ENCODE data around the gene POLDIP3.
A peak's percentile ranks its signal among the peaks of the same experiment; 100 is the strongest.

Gene POLDIP3

DNA sequence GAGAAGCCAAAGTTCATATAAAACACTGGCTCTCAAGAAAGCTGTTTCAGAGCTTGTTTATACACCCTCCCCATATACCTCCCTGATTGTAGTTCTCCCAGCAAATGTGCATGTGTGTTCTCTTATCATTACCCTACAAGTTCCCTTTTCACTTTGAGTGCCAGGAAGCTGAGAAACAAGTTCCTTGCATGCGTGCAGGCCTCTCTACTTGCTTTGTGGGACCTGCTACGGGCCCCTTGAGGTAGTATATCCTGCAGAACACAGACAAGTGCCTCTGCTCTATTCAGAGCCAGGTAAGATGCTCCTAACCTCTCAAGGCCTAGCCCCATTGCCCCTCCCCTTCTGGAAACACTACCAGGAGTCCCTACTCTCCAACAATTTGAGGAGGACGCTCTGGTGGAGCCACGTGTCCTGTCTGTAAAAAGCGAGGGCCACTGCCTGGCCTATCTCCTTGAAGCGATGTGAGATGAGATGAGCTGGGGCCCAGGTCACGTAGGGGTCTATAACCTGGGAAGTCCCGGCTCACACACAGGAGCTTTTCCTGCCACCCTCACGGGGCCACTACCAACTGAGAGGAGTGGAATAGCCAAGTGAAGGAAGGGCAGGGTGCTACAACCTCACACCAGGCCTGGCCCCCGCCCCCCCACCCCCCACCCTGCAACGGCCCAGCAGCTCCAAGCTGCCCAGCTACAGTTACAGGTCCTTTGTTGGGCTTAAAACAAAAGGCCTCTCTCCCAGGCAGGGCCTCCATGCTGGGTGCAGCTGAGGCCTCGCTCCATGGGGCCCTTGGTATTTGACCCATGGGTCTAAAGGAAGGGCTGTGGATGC lies 28.3 kb upstream of the POLDIP3 start:
- DNase-seq (ENCODE audit: low spot score): no peak

DNA sequence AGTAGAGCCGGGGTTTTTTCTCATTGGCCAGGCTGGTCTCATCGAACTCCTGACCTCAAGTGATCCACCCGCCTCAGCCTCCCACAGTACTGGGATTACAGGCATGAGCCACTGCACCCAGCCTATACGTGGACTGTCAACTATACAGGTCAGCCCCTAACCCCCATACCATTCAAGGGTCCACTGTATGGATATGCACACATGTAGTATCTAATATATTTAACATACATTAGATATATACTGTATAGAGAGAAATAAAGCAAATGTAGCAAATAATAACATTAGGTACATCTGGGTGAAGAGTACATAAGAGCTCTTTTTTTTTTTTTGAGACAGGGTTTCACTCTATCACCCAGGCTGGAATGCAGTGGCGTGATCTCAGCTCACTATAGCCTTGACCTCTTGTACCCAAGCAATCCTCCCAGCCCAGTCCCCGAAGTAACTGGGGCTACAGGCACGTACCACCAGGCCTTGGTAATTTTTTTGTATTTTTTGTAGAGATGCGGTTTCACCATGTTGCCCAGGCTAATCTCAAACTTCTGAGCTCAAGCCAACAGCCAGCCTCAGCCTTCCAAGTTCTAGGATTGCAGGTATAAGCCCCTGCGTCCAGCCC lies 27.2 kb upstream of the POLDIP3 start:
- no peak for DNase-seq (ENCODE audit: low spot score)

DNA sequence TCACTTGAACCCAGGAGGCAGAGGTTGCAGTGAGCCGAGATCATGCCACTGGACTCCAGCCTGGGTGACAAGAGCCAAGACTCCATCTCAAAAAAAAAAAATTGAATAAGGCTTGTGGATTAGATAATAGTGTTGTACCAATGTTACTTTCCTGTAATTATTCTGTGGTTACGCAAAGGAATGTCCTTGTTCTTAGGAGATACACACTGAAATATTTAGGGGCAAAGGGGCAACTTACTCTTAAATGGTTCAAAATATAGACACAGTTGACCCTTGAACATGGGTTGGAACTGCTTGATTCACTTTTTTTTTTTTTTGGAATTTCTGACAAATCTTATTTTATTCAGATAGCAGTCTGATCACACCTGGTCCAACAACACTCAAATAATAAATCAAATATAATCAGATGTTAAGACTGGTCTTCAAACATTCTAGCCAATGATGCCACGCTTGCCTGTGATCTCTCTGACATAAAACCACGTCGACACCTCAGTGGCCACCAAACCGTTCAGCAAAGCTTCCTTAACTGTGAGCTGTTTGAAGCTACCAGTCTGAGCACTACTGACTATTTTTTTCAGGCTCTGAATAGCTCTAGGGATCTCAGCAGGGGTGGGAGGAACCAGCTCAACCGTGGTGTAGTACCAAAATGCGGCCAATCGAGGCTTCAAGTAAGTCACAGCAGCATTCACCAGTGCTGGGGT lies 25.0 kb upstream of the POLDIP3 start:
- DNase-seq (ENCODE audit: low spot score): no peak

DNA sequence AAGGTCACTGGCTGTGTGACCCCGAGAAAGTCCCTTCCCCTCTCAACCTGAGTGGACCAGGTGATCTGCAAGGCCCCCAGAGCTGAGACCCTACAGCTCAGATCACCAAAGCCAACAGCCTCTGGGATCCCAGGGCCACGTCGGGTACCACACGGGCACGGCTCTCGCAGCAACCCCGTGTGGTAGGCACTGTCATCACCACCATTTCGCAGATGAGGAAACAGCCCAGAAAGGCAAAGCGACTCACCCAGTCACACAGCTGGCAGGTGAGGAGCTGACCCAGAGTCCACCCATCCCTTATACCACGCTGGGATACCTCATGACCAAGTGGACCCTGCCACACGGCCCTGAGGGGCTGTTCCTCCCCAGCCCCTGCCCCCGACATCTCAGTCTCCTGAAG lies 22.9 kb upstream of the POLDIP3 start:
- DNase-seq (ENCODE audit: low spot score): no peak

DNA sequence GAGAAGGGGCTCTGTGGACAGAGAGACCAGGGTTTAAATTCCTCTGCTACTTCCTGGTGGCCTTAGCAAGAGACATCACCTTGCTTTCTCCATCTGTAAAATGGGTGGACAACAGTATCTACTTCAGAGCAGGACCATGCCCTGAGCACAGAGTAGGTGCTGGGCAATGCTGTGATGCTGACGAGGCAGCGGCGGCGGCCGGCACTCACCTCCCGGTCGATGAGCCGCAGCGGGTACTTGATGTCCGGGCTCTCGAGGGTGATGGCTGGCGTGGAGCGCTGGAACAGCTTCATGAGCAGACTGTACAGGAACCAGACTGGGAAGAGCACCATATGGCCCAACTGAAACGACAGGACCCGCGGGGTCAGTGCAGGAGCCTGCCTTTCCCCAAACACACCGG lies 21.8 kb upstream of the POLDIP3 start:
- DNase-seq (ENCODE audit: low spot score): no peak

DNA sequence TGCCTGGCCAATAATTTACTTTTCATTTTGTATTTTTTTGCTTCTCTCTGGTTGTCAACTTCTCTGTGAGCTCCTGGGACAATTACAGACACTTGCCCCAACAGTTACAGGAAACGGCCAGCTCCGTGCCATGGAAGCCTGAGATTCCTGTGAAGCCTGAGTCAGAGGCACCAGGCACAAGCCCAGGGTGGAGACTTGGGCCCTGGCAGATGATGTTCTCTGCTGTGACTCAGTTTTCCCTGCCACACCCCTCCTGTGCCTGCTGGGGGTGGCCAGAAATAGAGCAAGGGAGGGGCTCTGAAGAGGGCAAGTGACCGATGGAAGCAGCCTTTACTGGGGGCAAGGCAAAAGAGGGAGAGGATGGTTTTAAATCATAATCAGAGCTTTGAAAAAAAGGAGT lies 20.8 kb upstream of the POLDIP3 start:
- peak; percentile 97 for DNase-seq (ENCODE audit: low spot score)

DNA sequence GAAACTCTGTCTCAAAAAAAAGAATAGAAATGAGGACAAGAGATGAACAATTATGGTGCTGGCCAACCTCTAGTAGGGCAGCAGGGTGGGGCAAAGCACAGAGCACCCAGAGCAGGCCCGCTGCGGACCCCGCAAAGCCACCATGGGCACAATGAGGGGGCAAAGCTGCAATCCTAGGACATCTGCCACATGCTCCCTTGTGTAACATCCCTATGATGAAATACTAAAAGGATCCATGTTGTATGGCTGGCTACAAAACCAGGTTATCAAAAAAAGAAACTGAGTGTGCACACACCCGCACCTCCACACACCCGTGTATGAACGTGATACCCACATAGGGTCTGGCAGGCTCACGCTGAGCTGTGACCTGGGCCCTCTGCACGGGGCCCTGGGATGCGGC lies 18.3 kb upstream of the POLDIP3 start:
- no peak for DNase-seq (ENCODE audit: low spot score)

DNA sequence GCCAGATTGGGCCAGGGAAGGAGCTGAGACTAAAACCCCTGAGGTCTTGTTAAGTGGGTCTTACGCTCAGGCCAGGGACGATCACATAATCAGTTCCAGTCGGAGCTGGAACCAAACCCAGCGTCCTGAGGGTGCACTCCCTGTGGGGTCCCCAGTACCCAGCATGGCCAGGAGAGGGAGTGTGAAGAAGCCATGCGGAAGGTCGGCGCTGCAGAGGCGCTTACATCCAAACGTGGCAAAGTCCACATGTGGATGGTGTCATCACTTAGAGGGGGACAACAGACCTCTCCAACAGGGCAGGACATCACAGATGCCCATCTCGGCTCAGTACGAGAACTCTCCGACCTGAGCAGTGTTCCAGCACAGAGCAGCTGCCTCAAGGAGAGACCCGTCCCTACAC lies 17.4 kb upstream of the POLDIP3 start:
- no peak for DNase-seq (ENCODE audit: low spot score)

DNA sequence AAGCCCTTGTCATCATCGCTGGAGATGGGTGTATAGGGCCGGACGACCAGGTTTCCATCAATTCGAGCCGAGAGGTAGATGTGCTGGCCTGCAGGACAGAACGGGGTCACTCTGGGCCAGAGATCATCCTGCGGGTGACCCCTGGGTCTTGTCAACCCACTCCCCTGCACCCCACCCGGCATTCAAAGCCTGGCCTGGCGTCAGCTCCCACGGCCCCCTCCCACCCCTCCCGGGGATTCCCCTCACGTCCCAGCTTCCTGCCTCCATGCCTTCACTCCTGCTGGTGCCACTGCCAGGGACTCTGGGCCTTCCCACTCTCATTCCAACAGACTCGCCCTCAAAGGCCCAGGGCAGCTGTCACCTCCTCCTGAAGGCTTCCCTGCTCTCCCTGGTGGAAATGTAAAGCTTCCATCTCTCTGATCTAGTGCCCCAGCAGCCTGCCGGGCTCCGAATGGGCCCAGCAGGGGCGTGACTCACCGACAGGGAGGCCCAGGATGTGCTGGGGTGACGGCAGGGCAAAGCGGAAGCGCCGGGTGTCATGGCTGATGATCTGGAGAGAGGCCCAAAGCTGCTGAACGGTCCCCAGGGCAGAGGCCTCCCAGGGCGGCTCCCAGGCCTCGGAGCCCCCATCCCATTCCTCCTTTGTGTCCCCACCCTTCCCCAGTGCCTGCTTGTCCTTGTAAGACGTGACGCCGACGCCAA lies 16.4 kb upstream of the POLDIP3 start:
- DNase-seq (ENCODE audit: low spot score): no peak

DNA sequence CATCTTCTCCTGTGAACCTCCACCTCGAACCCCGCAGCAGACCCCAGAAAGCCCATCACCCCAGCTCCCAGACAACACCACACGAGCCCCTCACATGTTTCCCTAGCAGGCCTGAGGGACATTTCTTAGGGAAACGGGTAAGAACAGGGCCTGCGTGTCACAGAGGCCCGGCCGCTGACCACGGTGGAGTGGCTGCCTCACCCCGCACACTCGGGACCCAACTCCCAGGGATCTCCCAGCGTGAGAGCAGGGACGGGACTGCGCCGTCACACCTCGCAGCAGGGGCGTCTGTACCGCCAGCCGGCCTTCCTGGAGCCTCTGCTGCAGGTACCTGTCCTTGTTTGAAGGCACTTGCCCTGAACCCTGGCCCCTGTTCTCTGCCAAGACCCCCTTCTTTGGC lies 15.5 kb upstream of the POLDIP3 start:
- DNase-seq (ENCODE audit: low spot score): no peak

DNA sequence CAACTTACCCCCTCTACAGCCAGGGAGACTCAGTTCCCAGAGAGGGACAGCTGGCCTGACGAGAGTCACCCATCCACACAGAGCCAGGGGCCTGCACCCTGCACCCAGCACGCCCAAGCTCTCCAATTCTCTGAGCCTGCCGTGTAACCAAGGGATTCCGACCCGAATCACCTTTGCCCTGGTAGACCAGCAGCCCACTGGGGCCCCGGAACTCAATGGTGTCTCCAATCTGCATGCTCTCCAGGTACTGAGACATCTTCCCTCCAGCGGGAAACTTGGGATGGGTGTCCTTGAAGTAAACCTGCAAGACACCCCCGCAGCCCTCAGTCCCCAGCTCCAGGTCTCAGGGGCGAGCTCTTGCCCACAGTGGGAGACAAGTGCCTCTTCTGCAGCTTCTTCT lies 13.3 kb upstream of the POLDIP3 start:
- DNase-seq (ENCODE audit: low spot score): no peak

DNA sequence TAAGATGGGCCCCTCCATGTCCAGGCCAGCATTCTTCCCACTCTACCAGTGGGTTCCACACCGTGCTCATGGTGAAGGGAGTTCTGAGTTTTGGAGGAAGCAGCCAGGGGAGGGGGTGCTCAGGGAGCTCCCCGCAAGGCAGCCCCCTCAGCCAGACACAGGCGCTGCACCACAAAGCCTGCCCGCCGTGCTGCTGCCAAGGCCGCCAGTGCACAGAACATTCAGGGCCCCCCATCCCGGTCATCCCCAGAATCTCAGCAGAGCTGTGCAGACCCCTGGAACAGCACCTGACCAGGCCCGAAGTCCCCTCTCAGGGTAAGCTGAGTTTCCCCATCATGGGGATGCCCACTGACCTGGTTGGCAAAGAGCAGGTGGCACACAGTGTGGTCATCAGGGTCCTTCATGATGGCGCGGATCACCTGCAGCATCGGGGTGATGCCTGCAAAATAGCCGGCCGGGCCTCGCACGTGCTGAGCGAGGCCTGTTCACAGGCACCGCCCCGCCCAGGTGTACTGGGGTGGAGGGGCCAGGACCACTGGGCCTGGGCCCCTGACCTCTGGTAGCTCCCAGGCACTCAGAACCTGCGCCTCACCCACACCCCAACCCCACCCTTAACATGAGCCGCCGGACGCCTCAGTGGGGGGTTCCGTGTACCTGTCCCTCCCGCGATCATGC lies 12.4 kb upstream of the POLDIP3 start:
- no peak for DNase-seq (ENCODE audit: low spot score)

DNA sequence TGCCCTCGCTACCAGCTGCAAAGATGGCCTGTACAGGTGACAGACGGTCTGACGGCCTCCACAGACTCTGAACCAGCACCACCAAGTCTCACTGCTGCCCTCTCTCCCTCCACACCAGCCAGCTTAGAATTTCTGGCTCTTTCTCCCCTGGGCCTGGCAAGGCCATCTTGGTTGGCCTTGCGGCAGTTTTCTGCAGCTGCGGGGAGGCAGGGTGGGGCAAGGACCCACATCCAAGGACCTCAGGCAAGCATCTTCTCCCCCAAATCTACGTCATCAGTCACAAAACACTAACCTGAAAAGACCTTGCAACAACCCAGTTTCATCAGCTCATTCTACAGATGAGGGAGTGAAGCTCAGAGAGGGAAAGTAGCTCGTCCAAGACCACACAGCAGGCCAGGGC lies 11.7 kb upstream of the POLDIP3 start:
- no peak for DNase-seq (ENCODE audit: low spot score)

DNA sequence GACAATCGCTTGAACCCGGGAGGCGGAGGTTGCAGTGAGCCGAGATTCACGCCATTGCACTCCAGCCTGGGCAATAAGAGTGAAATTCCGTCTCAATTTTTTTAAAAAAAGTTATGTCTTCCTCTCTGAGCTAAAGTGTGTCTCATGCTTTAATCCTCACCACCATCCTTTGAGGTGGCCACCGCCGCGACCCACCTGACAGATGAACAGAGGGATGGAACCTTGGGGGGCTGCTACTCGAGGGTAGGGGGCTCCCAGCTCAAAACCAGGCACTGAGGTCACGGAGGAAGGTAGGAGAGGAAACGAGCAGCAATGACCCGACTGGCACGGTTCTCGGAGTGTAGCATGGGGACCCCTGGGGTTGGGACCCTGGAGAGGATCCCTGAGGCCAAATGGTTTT lies 10.7 kb upstream of the POLDIP3 start:
- DNase-seq (ENCODE audit: low spot score): no peak

DNA sequence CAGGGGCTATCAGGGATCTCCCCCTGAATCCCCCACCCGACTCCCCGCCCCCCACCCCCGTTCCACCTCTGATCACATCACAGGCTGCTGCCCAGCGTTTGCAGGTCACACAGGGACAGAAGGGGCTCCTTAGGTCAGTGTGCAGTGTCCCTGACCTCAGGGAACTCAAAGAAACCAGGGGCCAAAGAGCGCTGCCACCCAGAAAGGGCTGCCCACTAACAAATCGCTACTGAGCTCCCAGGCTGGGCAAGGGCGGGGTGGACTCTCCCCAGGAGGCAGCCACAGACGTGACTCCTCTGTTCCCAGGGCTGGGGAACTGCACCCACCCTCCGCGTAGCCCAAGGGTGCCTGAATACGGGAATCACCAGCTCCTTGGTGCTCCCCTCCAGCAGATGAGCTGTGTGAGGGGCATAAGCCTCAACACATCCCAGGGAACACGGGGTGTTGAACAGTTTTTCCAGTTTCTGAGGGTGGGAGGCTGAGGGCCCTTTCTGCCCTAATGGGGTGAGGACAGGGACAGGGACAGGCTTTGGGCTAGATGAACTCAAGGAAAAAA lies 9.9 kb upstream of the POLDIP3 start:
- no peak for DNase-seq (ENCODE audit: low spot score)

DNA sequence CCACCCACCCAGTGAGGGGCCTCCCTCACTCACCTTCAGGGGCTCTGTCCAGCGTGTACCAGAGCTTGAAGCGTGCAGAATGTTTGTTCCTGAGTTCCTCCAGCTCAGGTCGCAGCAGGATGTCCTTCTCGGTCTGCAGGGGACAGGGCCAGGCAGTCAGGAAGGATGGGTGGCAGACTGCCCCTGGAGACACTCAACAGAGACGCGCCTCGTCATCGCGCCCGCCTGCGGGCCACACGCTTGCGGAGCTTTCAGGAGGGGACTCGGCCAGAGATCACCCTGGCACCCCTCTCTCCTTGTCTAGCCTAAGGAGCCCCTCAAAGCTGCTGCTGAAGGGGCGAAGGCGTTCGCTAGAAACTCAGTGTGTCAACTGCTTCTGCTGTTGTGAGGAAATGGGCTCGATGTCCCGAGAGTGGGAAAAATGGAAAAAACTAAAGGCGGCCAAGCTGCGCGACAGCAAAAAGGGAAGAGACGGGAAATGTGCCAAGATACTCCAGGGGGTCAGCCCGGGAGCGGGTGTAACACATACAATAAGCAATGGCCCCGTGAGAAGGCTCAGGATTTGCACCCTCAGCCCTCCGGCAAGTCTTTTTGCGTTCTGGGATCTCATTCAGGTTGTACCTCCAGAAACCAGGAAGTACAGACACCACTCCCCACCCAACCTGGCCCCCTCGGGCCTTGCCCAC lies 9.2 kb upstream of the POLDIP3 start:
- DNase-seq (ENCODE audit: low spot score): no peak

DNA sequence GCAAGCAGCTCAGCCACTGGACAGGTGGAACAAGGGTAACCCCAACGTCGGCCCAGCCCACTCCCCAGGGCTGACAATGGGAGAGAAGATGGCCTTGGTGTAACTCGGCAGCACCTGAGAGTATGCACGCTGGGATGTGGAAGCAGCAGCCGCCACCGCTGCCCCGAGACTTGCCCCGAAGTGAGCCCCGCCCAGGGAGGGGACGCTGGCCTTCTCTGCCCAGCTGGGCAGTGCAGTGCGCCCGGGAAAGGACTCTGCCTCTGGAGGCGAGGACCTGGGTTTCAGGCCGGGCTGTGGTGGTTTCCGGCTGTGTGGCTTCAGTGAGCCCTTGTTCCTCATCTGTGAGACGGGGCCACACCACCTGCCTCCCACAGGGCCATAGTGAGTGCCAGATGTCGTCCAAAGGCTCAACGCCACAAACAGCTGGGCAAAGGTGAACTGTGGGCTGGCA lies 8.6 kb upstream of the POLDIP3 start:
- no peak for DNase-seq (ENCODE audit: low spot score)

DNA sequence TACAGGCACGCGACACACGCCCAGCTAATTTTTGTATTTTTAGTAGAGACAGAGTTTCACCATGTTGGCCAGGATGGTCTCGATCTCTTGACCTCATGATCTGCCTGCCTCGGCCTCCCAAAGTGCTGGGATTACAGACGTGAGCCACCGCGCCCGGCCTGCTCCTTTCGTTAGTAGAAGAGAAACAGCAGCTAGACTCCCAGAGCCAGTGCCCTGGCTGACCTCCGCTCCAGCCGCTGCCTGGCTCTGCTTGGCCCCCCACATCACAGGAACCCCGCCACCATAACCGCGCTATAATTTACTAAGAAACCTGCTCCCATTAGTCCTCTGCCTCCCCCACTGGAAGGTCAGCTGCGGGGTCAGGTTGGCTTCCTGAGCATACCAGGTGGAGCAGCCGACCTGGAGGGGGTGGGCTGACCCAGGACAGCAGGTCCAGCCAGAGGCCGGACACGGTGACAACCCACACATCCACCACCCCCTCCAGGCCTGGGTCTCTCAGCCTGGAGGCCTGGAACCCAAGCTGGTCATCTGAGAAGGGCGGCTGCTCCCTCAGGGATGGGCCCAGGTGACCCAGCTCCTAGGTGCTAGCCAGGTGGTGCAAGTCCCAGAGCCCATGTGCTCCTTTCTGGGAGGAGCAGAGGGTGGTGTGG lies 7.5 kb upstream of the POLDIP3 start:
- no peak for DNase-seq (ENCODE audit: low spot score)

DNA sequence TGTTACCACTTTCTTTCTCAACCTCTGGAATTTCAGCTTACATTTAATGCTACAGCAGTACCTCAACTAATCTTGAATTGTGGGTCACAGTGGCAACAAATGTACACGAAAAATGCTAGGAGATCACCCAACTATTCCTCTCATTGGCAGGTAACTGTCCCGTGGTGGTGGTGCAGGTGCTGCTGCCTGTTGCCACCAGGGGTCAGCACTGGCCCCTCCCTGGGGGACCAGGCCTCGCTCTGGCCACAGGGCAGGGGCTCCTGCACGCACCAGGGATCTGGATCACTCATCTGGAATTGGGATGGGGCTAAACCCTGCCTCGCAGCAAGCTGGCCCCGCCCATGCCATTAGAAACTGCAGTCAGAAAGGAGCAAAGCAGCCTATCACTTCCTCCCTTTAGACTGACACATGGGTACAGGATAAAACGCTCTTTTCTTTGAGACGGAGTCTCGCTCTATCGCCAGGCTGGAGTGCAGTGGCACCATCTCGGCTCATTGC lies 6.9 kb upstream of the POLDIP3 start:
- peak; percentile 94 for DNase-seq (ENCODE audit: low spot score)

DNA sequence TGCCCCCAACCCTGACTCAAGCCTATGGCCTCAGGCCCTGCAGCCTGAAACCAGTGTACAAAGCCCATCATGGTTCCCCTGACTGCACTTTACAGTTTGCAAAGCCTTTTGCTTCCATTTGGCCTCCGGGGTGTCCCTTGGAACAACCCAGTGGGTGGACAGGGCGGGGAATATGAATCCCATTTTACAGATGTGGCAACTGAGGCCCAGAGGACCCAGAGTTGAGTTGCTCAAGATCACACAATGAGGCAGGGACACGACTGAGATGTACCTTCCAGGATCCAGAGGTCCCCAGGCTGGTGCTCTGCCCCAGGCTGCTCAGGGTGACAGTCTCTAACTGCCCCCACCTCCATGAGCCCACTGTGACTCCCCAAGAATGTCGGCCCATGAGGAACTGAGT lies 5.4 kb upstream of the POLDIP3 start:
- no peak for DNase-seq (ENCODE audit: low spot score)

All from AG08395 (cell line).